ENCODE data around the gene TCP11L1.

- TF ChIP-seq, protein P1, sequence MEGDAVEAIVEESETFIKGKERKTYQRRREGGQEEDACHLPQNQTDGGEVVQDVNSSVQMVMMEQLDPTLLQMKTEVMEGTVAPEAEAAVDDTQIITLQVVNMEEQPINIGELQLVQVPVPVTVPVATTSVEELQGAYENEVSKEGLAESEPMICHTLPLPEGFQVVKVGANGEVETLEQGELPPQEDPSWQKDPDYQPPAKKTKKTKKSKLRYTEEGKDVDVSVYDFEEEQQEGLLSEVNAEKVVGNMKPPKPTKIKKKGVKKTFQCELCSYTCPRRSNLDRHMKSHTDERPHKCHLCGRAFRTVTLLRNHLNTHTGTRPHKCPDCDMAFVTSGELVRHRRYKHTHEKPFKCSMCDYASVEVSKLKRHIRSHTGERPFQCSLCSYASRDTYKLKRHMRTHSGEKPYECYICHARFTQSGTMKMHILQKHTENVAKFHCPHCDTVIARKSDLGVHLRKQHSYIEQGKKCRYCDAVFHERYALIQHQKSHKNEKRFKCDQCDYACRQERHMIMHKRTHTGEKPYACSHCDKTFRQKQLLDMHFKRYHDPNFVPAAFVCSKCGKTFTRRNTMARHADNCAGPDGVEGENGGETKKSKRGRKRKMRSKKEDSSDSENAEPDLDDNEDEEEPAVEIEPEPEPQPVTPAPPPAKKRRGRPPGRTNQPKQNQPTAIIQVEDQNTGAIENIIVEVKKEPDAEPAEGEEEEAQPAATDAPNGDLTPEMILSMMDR (conservative IDR thresholded peaks at IDR 0.05; ENCODE audit: low read depth, low read length): no peak
- TF ChIP-seq EZH2 (IDR thresholded peaks at IDR 0.05; ENCODE audit: low read length, unreplicated experiment): no peak
- TF ChIP-seq EZH2phosphoT487 (IDR thresholded peaks at IDR 0.05; ENCODE audit: borderline replicate concordance, low read length): no peak
Observed at GRCh38 chr11:33027846-33028536, 11.4 kb upstream of the TCP11L1 start.

Data from PC-3 (cell line).